ENCODE data around the gene SLC41A2.

Gene SLC41A2

GRCh38 chr12:104928036-104928745, 29.9 kb downstream of the SLC41A2 start:
- no peak for DNase-seq

- DNase-seq: no peak
These were observed 32.6 kb downstream of the SLC41A2 start for GRCh38 chr12:104925501-104925900.

GRCh38 chr12:104921340-104921739, 36.8 kb downstream of the SLC41A2 start:
- no peak for DNase-seq

- DNase-seq: no peak
These were observed 46.1 kb downstream of the SLC41A2 start for GRCh38 chr12:104911942-104912341.

GRCh38 chr12:104910196-104910840, 47.8 kb downstream of the SLC41A2 start:
- DNase-seq: no peak

GRCh38 chr12:104909761-104910160, 48.3 kb downstream of the SLC41A2 start:
- no peak for DNase-seq

Data from NCI-H1092 treated with DMSO at 0.1 percent for 48 hours (cell line).